Adrenal gland (tissue), 5 donors: ENCODE results near the gene LIMK1.

Experiments used
- CTCF ChIP-seq, 6 experiments: fragments of 450-650 bp in 4 of 6; fragments of 200-600 bp in 2 of 6; sonication (generic) in 1 of 6; IDR thresholded peaks; 1 replicate in 5 of 6; 2 replicates in 1 of 6; pipeline versions ENCODE4 v1.5.1 to v1.8.0; 2016 to 2021; ENCODE audit warnings: antibody characterized with exemption in 6 of 6, mild to moderate bottlenecking in 2 of 6, moderate library complexity in 1 of 6
- POLR2A ChIP-seq, 2 donors: fragments of 450-650 bp; IDR thresholded peaks; one replicate each; pipeline ENCODE4 v1.6.1; 2017; ENCODE audit warnings: antibody characterized with exemption in 2 of 2, mild to moderate bottlenecking in 2 of 2, moderate library complexity in 1 of 2
- donor health status: DM: no; HTN: no; CAD: no.

GRCh38 chr7:74104702-74105101, 21.1 kb downstream of the LIMK1 start:
- no peak for TF ChIP-seq CTCF (IDR thresholded peaks at IDR 0.05)
- no peak for TF ChIP-seq POLR2A (IDR thresholded peaks at IDR 0.05)
